ENCODE measurements around the gene ANKRD13C.
A peak's percentile ranks its signal among the peaks of the same experiment; 100 is the strongest.

ANKRD13C gene

GRCh38 chr1:70288166-70288565 lies 66.4 kb downstream of the ANKRD13C start:
- DNase-seq: no peak

GRCh38 chr1:70286453-70286852 lies 68.1 kb downstream of the ANKRD13C start:
- DNase-seq: no peak

DNA sequence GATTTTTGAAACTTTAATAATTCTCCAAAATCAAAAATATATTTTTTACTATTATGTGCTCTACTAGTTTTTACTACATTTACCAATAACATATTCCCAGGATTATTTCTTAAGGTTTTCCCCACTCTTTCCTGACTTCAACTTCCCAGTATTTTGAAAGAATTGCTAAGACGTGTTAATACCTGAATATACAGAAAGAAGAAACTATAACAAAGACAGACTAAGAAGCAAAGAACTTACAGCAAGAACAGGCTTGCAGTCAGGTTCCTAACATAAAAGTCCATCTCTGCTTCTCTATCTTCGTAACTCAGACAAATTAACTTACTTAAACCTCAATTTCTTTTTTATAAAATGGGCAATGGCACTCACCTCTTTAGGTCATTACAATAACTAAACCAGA lies 70.2 kb downstream of the ANKRD13C start:
- DNase-seq: no peak

DNA sequence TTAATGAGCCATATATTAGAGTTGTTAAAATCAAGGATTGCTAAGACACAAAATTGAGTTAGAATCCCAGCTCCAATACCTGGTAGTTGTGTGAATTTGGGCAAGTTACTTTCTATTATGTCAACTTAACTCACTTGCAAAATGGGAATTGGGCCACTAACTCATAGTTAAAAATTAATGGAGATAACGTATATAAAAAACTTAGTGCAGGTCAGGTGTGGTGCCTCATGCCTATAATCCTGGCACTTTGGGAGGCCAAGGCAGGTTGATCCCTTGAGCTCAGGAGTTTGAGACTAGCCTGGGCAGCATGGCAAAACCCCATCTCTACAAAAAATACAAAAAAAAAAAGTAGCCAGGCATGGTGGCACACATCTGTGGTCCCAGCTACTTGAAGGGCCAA lies 75.8 kb downstream of the ANKRD13C start:
- no peak for DNase-seq

DNA sequence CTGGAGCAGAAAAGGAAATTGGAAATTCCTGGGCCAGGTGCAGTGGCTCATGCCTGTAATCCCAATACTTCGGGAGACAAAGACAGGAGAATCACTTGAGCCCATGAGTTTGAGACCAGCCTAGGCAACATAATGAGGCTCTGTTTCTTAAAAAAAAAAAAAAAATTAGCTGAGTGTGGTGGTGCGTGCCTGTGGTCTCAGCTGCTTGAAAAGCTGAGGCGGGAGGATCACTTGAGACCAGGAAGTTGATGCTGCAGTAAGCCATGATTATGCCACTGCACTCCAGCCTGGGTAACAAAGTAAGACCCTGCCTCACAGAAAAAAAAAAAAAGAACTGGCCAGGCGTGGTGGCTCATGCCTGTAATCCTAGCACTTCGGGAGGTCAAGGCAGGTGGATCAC lies 76.6 kb downstream of the ANKRD13C start:
- DNase-seq: no peak

GRCh38 chr1:70265946-70266345 lies 88.6 kb downstream of the ANKRD13C start:
- no peak for DNase-seq

- peak; percentile 38 for DNase-seq
Measured at GRCh38 chr1:70264839-70265238, 89.7 kb downstream of the ANKRD13C start.

DNA sequence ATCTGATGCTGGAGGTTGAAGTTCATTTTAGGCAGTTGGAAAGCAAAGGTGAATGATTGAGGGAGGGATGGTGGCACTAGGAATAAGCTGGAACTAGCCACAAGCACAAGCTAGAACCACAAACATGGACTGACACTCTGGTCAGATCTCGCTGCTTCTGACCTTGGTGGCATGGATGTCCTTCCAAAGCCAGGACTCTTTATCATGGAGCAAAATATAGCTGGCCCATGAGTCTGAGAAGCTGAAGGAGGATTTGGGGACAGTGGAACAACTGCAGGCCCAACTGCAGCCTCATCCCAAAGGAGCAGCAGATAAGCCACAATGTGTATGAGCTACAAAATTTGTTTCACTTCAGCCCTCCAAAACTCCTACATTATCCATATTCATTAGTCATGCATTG lies 97.9 kb downstream of the ANKRD13C start:
- no peak for DNase-seq

DNA sequence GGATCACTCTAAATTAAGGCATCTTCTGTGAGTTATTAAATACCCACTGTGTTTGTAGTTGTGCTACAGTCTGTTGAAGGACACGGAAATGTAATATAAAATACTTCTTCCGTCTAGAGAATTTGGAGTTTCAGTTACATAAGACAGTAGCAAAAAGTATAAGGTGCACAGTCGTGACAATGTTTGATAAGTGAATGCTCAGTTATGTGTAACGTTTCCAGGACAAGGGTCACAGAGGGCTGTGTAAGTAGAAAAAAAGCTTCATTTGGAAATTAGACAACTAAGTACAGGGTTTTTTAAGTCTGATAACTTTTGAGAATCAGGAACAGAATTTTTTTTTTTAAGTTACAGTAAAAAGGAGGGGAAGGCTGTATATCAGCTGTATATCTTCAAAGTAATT lies 105.8 kb downstream of the ANKRD13C start:
- DNase-seq: no peak

GRCh38 chr1:70247768-70248167 lies 106.8 kb downstream of the ANKRD13C start:
- peak; percentile 15 for DNase-seq

DNA sequence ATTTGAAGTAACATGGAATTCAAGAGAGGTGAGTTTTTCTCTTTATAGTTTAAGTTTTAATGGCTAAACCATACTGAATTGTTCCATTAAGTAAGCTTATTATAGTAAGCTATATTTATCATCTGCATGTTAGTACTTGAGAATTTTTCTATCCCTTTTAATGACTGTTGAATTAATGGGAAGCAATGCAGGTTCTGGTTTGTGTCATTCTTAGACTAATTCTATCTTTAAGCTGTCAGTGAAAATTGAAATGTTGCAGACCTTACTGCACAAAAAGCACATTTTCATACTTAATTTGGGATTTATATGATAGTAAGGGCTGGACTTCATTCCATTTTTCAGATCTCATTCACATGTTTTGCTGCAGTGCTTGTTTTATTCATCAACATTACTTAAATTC lies 107.4 kb downstream of the ANKRD13C start:
- no peak for DNase-seq

- DNase-seq: no peak
Measured at GRCh38 chr1:70239940-70240339, 114.6 kb downstream of the ANKRD13C start.

DNA sequence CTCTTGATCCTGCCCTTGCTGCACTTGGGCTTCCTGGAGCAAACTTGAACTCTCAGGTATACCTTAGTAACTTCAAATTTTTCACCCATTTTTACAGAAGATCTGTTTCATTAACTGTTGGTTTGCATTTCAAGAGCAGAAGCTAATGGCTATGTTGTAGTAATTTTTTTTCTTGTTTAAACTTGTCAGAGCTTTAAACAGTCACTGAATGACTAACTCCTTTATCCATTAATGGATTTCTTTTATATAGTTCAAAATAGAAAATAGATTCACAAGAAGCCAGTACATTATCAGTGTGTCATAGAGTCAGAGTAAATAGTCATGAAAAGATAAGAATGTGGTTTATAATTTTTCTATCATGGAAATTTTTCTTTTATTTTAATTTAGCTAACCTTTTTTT lies 119.8 kb downstream of the ANKRD13C start:
- no peak for DNase-seq

GRCh38 chr1:70231475-70231874 lies 123.0 kb downstream of the ANKRD13C start:
- no peak for DNase-seq

DNA sequence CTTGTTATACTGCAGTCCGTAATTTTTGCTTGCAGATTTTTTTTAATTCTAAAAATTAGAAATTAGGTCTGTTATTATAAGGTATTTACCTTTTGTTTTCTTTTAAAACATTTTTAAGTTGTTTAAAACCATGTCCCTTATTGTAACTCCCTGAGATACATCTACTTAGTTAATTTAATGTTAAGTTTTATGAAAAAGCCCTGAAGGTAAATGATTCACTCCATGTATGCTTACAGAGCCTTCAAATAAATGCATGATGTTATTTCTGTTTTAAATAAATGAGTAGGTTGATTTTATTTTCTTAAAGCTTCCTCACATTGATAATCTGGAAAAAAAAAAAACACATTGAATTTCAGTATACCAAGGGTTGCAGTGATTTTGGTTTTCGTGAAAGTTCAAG lies 125.9 kb downstream of the ANKRD13C start:
- DNase-seq: no peak

GRCh38 chr1:70227439-70227838 lies 127.1 kb downstream of the ANKRD13C start:
- DNase-seq: peak; percentile 28

- no peak for DNase-seq
Measured at GRCh38 chr1:70224954-70225353, 129.6 kb downstream of the ANKRD13C start.

- peak; percentile 17 for DNase-seq
Measured at GRCh38 chr1:70222716-70223235, 131.7 kb downstream of the ANKRD13C start.

GRCh38 chr1:70221238-70222121 lies 133.0 kb downstream of the ANKRD13C start, which contains the start of gene SRSF11:
SRSF11 (plus strand) TSS chr1:70221380; CDS start chr1:70221637, 257 bp downstream.
- DNase-seq: peak; percentile 97

DNA sequence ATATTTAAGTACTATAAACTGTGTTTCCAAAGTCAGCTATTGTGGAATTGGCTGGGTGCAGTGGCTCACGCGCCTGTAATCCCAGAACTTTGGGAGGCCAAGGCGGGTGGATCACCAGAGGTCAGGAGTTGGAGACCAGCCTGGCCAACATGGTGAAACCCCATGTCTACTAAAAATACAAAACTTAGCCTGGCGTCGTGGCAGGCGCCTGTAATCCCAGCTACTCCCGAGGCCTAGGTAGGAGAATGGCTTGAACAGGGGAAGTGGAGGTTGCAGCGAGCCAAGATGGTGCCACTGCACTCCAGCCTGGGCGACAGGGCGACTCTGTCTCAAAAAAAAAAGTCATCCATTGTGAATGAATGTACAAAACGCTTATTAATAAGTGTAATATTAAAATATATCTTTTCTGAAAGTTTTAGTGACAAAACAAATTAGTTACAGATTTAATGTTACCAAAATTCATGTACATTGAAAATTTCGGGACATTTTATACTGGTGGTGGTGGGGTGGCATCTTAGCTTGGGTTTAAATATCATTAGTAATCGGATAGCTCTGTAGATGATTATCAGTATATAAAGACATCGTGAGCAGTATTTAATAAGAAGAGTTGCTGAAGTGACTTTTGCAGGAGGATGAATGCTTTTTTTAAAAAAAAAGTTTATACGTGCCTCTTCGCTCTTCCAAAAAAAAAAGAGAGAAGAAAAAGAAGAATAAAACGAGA lies 133.8 kb downstream of the ANKRD13C start:
- DNase-seq: no peak

- DNase-seq: peak; percentile 82
Measured at GRCh38 chr1:70220015-70220414, 134.5 kb downstream of the ANKRD13C start.

DNA sequence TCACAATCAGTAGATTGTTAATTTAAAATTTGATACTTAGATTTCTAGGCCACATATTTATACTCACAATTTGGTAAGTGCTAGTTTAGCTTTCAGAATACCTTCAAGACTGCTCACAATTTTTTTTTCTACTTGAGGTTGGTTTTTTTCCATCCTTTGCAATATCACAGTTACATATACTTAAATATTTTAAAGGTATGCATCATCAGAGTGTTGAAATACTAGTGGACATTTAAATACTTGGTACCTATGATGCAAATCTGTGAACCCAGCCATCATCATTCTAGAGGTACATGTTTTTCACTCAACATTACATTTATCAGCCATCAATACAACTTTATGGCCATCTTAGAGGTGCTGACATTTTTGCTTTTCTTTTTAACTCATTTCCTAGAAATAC lies 143.0 kb downstream of the ANKRD13C start:
- DNase-seq: no peak

GRCh38 chr1:70210820-70211219 lies 143.7 kb downstream of the ANKRD13C start:
- DNase-seq: no peak

All from OCI-M1 (cell line).